NCI-H2107 (cell line): ENCODE data around the gene IGF2R.
"Not testable (repeated sequence)": the region's sequence is repeated elsewhere in the genome, so short reads cannot be mapped to it uniquely, and the experiment has no call there.

Source experiments
- DNase-seq: peaks from one replicate; lab custom pipeline; 2025; lab: John Stamatoyannopoulos, UW

Gene IGF2R

GRCh38 chr6:160101277-160102205 is 132.7 kb downstream of the IGF2R start:
- DNase-seq: no peak

- DNase-seq: no peak
Observed at GRCh38 chr6:160102399-160102798, 133.5 kb downstream of the IGF2R start.

GRCh38 chr6:160102956-160103824 is 134.3 kb downstream of the IGF2R start:
- DNase-seq: no peak

GRCh38 chr6:160103825-160104100 is 134.9 kb downstream of the IGF2R start:
- DNase-seq: no peak

GRCh38 chr6:160104821-160105517 is 136.1 kb downstream of the IGF2R start:
- DNase-seq: no peak

- DNase-seq: no peak
Observed at GRCh38 chr6:160106010-160106409, 137.1 kb downstream of the IGF2R start.

GRCh38 chr6:160106701-160107100 is 137.8 kb downstream of the IGF2R start:
- no peak for DNase-seq

GRCh38 chr6:160108077-160108476 is 139.2 kb downstream of the IGF2R start:
- DNase-seq: no peak

- DNase-seq: no peak
Observed at GRCh38 chr6:160110586-160111123, 141.8 kb downstream of the IGF2R start.

GRCh38 chr6:160111806-160112205 is 142.9 kb downstream of the IGF2R start:
- DNase-seq: no peak

- DNase-seq: no peak
Observed at GRCh38 chr6:160112628-160113299, 143.9 kb downstream of the IGF2R start.

- not testable (repeated sequence) for DNase-seq
Observed at GRCh38 chr6:160114536-160114935, 145.7 kb downstream of the IGF2R start.

- no peak for DNase-seq
Observed at GRCh38 chr6:160115421-160115820, 146.5 kb downstream of the IGF2R start.

GRCh38 chr6:160116411-160116810 is 147.5 kb downstream of the IGF2R start:
- no peak for DNase-seq

GRCh38 chr6:160117137-160117536 is 148.3 kb downstream of the IGF2R start:
- no peak for DNase-seq

- no peak for DNase-seq
Observed at GRCh38 chr6:160118620-160119229, 149.8 kb downstream of the IGF2R start.

GRCh38 chr6:160120087-160120486 is 151.2 kb downstream of the IGF2R start:
- no peak for DNase-seq

- no peak for DNase-seq
Observed at GRCh38 chr6:160121558-160121957, 152.7 kb downstream of the IGF2R start, which contains the start of gene SLC22A1. SLC22A1 (plus strand) TSS chr6:160121815; CDS start chr6:160121936, 121 bp downstream.

- no peak for DNase-seq
Observed at GRCh38 chr6:160121981-160122380, 153.1 kb downstream of the IGF2R start.

GRCh38 chr6:160122744-160123143 is 153.9 kb downstream of the IGF2R start:
- DNase-seq: no peak

- DNase-seq: no peak
Observed at GRCh38 chr6:160124007-160124406, 155.1 kb downstream of the IGF2R start.
